GM08714 (cell line): Measurements from ENCODE around the gene LY6G5B.

Source experiments
- H3K4me3 ChIP-seq: fragments of 200-500 bp; sonication (Bioruptor generic); 2 replicates; pipeline ENCODE4 v1.5.1; 2014; ENCODE audit warnings: mild to moderate bottlenecking, low read length, inconsistent platforms
- ZNF274 ChIP-seq: IDR thresholded peaks from 2 replicates; pipeline ENCODE4 v1.6.1; 2012; ENCODE audit warnings: mild to moderate bottlenecking, low read depth, low read length

Gene LY6G5B

DNA sequence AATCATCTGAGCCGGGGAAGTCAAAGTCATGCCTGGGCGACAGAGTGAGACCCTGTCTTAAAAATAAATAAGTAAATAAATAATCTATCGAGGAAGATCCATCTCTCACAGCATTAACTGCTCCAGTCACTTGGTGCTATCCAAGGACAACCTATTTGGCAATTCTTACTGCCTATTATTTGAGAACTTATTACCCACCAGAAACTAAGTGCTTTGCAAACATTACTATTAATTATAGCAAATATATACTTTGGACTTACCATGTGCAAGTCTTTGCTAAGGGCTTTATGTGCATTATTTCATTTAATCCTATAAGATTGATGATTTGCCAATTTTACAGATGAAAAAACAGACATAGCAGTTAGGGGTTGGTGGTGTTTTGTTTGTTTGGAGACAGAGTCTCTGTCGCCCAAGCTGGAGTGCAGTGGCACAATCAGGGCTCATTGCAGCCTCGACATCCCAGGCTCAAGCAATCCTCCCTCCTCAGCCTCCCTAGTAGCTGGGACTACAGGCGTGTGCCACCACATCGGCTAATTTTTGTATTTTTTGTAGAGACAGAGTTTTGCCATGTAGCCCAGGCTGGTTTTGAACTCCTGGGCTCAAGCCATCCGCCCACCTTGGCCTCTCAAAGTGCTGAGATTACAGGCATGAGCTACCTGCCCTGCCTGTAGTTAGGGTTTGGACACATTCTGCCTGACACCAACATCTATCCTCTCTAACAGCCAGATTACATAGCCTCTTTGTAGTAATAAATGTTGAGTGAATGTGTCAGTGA is 15.0 kb upstream of the LY6G5B start:
- no peak for TF ChIP-seq ZNF274
- H3K4me3 ChIP-seq: no peak overlapping the region

- no peak within 1 kb of the TSS for H3K4me3 ChIP-seq
- no peak for TF ChIP-seq ZNF274
These were observed 14.2 kb upstream of the LY6G5B start, which contains the start of gene APOM for GRCh38 chr6:31655349-31656237. Gene APOM, plus strand, starts transcription at chr6:31655894. Its CDS starts 73 bp downstream, at chr6:31655967.

- TF ChIP-seq ZNF274: no peak
- H3K4me3 ChIP-seq: no peak overlapping the region
These were observed 12.2 kb upstream of the LY6G5B start for GRCh38 chr6:31657406-31658157.

GRCh38 chr6:31658158-31658688 is 11.6 kb upstream of the LY6G5B start:
- H3K4me3 ChIP-seq: no peak overlapping the region

DNA sequence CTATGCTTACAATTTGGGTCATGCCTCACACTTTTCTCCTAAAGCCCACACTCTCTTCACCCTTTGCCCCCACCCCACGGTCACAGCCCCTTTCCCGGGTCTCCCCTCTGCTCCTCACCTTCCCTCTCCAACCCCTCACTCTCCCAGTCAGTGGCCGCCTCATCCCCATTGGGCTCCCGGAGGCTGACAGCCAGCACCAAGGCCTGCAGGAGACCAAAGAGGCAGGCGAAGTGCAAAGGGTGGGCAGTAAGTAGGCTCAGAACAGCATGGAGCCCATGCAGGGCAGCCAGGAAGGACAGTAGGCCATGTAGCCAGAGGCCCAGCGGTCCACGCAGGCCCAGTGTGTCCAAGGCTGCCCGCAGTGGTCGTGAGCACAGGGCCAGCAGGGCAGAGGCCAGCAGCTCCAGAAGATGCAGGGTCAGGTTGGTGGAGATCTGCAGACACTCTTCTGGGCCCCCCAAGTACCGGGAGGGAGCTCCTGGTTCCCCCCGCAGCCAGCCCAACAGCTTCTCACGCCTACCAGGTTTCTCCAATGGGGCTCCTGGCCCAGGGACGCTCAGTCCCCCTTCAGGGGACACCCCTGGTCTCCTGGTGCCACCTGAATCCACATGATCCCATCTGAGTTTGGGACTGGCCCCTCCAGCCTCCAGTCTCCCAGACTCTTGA is 10.7 kb upstream of the LY6G5B start:
- H3K4me3 ChIP-seq: peak overlapping the region; percentile 76; the same call in 1 of the 2 replicates
- TF ChIP-seq ZNF274: no peak

More at GRCh38 chr6:31658158-31658688, 11.6 kb upstream of the LY6G5B start:
- TF ChIP-seq ZNF274: no peak

DNA sequence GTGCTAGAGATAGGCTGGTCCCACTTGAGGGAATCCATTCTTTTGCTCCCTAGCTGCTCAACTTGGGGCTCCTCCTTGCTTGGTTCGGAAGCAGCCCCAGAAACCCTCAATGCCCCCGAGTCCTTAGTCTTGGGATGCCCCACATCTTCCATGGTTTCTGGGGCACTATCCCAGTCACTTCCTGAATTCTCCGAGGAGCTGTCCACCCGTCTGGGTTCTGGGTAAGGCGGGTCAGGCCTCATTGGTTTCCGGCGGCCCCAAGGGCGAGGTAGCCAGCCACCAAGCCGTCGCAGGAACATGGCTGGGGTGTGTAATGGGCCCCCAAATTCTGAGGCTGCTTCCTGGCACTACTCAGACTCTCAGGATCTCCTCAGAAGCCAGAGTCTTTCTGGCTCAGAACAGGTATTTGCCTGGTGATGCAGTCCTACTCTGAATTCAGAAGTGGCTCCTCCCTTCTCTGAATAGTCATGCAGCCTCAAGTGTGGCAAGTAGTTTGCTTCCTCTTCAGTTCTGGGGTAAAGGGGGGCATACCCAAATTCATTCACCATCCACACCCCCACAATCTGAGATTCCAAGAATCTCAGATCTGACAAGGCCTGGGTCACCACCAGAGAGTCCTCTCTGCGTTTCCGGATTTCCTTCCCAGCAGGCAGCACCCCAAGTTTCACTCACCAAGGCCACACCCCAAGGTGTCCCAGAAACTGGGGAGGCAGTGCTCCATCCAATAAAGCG is 10.0 kb upstream of the LY6G5B start:
- no peak for TF ChIP-seq ZNF274
- peak overlapping the region; percentile 76 for H3K4me3 ChIP-seq

GRCh38 chr6:31660381-31661261 is 9.2 kb upstream of the LY6G5B start, which contains the start of gene C6orf47:
Gene C6orf47, minus strand, starts transcription at chr6:31660778. Its CDS starts 831 bp downstream, at chr6:31659947.
- no peak for TF ChIP-seq ZNF274
- H3K4me3 ChIP-seq: peak within 1 kb of the TSS; percentile 76

DNA sequence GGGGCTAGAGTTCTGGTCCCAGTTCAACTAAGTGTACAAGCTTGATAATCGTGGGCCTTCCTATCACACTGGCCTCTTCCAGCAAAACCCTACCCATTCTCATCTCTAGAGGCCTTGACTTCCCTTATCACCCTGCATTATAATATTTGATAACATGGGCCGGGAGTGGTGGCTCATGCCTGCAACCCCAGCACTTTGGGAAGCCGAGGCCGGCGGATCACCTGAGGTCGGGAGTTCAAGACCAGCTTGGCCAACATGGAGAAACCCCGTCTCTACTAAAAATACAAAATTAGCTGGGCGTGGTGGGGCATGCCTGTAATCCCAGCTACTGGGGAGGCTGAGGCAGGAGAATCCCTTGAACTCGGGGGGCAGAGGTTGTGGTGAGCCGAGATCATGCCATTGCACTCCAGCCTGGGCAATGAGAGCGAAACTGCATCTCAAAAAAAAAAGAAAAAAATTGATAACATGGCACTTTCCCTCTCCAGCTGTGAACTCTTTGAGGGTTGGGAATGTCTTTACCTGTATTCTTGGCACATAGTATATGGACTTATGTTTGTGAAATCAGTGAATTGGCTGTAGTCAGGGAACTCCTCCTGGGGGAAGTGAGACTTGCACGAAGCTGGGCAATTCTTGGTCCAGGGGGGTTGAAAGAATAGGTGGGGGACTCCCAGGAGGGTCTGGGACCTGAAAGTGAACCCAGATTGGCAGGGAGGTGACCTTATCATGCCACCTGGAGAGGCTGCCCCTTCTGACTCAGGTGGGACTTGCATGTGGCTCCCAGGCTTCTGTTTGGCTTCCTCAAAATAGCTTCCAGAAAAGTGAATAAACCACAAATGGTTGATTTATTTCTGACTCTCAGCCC is 8.3 kb upstream of the LY6G5B start:
- no peak for TF ChIP-seq ZNF274
- peak overlapping the region; percentile 76; the same call in 1 of the 2 replicates for H3K4me3 ChIP-seq

GRCh38 chr6:31662124-31662723 is 7.6 kb upstream of the LY6G5B start:
- no peak for TF ChIP-seq ZNF274

More at GRCh38 chr6:31662124-31662723, 7.6 kb upstream of the LY6G5B start:
- H3K4me3 ChIP-seq: peak overlapping the region; percentile 1; the same call in 1 of the 2 replicates
